Measurements from ENCODE around the gene CELF6. TPM values are rescaled to one million over a fixed set of nuclear protein-coding genes. Genes with fewer than 3 reads are reported as not detected.

The CELF6 gene
- total RNA-seq = under 0.01 and 0.22 TPM in 2 replicates

DNA sequence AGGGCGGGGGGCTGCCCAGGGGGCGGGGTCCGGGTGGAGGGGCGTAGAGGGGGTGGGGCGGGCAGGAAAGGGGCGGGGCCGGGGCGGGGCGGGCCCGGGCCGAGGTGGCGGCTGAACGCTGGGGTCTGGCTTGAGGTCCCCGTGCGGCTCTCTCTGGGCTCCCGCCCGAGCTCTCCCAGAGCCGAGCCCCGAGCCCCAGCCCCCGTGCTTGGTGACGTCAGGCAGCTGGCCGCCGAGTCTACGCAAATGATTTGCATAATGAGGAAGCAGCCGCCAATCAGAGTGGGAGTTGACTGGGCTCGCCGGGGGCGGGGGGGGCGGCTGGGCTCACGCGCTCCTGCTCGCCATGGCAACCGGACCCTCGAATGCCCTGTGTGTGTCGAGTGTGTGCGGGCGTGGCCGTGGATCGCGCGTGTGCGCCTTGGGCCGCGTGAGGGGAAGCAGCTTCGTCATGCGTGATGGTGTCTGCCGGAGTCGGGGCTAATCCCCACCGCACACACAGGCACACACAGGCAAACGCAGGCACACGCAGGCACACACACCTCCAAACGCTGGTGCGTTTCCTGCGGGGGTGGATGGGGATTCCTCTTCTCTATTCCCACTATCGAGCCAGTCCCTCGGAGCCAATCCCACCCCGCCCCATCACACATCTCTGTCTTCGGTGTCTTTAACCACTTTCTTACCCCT, at the start of gene CELF6:
Gene CELF6 (minus strand): TSS at position 173 of the 687 bp plus-strand sequence. CDS start 283 bp downstream, outside the sequence.

GRCh38 chr15:72272213-72272996, 47.6 kb downstream of the CELF6 start, which contains the start of gene PARP6:
PARP6 (minus strand) TSS chr15:72272554; CDS start chr15:72267477, 5,077 bp downstream.

Other genes with a start within 250 kb of the CELF6 start
- 35.5 and 41.9 TPM in 2 replicates for gene MYO9A, start 202.0 kb downstream of the CELF6 start, total RNA-seq
- gene SENP8, start 201.8 kb downstream of the CELF6 start, total RNA-seq = 1.1 TPM in 2 replicates
- 0.14 and 0.88 TPM in 2 replicates for gene GRAMD2A, start 122.4 kb downstream of the CELF6 start, total RNA-seq
- 1,680 and 2,649 TPM in 2 replicates for gene PKM, start 89.0 kb downstream of the CELF6 start, total RNA-seq
- 31.5 and 32.0 TPM in 2 replicates for gene PARP6, start 47.6 kb downstream of the CELF6 start, total RNA-seq
- gene HEXA, start 55.9 kb upstream of the CELF6 start, total RNA-seq = 48.5 and 115 TPM in 2 replicates
- not detected in 2 replicates for gene TMEM202, start 78.1 kb upstream of the CELF6 start, total RNA-seq
- gene ARIH1, start 154.2 kb upstream of the CELF6 start, total RNA-seq = 34.6 and 37.7 TPM in 2 replicates